WERI-Rb-1 (cell line): ENCODE measurements around the gene WDR44.
"Not testable (repeated sequence)": the region's sequence is repeated elsewhere in the genome, so short reads cannot be mapped to it uniquely, and the experiment has no call there.

ENCODE experiments used
- DNase-seq: peaks from one replicate; pipeline ENCODE4 v3.0.0-alpha.2; 2020
- H3K27ac ChIP-seq: fragments of 250-450 bp; sonication (Bioruptor Pico); 2 replicates; pipeline ENCODE4 v1.5.1; 2020; ENCODE audit warnings: mild to moderate bottlenecking, moderate library complexity
- H3K27me3 ChIP-seq: fragments of 250-450 bp; sonication (Bioruptor Pico); 2 replicates; pipeline ENCODE4 v1.5.1; 2021; ENCODE audit warnings: mild to moderate bottlenecking, low read depth, moderate library complexity; ENCODE audit not compliant: insufficient read depth, severe bottlenecking
- H3K36me3 ChIP-seq: fragments of 250-450 bp; sonication (Bioruptor Pico); 2 replicates; pipeline ENCODE4 v1.5.1; 2020; ENCODE audit warnings: mild to moderate bottlenecking, moderate library complexity
- H3K4me3 ChIP-seq: 2 replicates; pipeline ENCODE4 v1.5.1; 2011; ENCODE audit warnings: low read depth, mild to moderate bottlenecking, control low read depth, low read length
- H3K9me3 ChIP-seq: fragments of 250-450 bp; sonication (Bioruptor Pico); 2 replicates; pipeline ENCODE4 v1.5.1; 2021; ENCODE audit warnings: mild to moderate bottlenecking, moderate library complexity; ENCODE audit not compliant: severe bottlenecking
- CTCF ChIP-seq: IDR thresholded peaks from 2 replicates; pipeline ENCODE4 v1.5.1; 2011; ENCODE audit warnings: low read depth, mild to moderate bottlenecking, control low read depth, inconsistent platforms, low read length

Gene WDR44

DNA sequence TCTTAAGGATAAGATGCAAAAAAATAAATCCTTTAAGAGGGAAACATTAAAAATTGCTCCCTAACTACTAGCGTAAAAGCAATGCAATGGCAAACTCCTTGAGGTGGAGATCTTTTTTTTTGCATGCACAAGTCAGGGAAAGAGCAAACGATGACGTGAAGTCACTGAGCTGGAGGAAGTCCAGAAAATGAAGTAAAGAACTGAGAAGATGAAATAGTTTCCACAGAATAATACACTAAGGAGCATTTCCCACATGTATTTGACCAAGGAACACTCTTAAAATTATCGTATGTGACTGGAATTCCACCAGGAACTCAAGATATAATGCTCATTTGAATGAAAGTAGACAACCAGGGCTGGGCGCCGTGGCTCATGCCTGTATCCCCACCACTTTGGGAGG, 128.7 kb downstream of the WDR44 start:
- Histone ChIP-seq H3K4me3 (no peak overlapping the region), H3K9me3 (peaks cover 11% of the 10 kb centered on the region), H3K36me3 (no peaks in the 10 kb centered on the region), H3K27me3 (peaks cover 28% of the 10 kb centered on the region), H3K27ac (no peak overlapping the region)
- no peak for TF ChIP-seq CTCF
- no peak for DNase-seq

- no peak overlapping the region for H3K4me3 ChIP-seq
These were observed 130.0 kb downstream of the WDR44 start for GRCh38 chrX:118475903-118476302.

DNA sequence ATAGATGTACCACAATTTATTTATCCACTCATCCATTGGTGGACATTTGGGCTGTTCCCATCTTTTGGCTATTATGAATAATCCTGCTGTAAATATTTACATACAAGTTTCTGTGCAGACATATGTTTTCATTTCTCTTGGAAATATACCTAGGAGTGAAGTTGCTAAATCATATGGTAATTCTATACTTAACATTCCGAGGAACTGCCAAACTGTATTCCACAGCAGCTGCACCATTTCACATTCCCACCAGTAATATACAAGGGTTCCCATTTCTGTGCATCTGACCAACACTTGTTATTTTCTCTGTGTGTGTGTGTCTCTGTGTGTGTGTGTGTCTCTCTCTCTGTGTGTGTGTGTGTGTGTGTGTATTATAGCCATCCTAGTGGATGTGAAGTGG, 134.3 kb downstream of the WDR44 start:
- DNase-seq: no peak
- Histone ChIP-seq H3K9me3 (no peaks in the 10 kb centered on the region), H3K27ac (no peak overlapping the region), H3K27me3 (peaks cover 31% of the 10 kb centered on the region), H3K36me3 (no peaks in the 10 kb centered on the region), H3K4me3 (no peak overlapping the region)
- no peak for TF ChIP-seq CTCF

More at GRCh38 chrX:118475903-118476302, 130.0 kb downstream of the WDR44 start:
- no peak for TF ChIP-seq CTCF
- no peak for DNase-seq
- no peaks in the 10 kb centered on the region for H3K36me3 ChIP-seq
- H3K27me3 ChIP-seq: peaks cover 34% of the 10 kb centered on the region
- H3K9me3 ChIP-seq: peaks cover 2% of the 10 kb centered on the region
- no peak overlapping the region for H3K27ac ChIP-seq

DNA sequence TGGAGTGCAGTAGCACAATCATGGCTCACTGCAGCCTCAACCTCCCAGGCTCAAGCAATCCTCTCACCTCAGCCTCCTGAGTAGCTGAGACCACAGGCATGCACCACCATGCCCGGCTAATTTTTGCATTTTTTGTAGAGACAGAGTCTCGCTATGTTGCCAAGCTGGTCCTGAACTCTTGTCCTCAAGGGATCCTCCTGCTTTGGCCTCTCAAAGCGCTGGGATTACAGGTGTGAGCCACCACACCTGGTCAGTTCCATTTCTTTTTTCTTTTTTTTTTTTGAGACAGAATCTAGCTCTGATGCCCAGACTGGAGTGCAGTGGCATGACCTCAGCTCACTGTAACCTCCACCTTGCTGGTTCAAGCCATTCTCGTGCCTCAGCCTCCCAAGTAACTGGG, 136.5 kb downstream of the WDR44 start:
- not testable (repeated sequence) for DNase-seq, H3K4me3 ChIP-seq, H3K36me3 ChIP-seq, H3K27ac ChIP-seq, H3K9me3 ChIP-seq
- H3K27me3 ChIP-seq: peaks cover 21% of the 10 kb centered on the region

DNA sequence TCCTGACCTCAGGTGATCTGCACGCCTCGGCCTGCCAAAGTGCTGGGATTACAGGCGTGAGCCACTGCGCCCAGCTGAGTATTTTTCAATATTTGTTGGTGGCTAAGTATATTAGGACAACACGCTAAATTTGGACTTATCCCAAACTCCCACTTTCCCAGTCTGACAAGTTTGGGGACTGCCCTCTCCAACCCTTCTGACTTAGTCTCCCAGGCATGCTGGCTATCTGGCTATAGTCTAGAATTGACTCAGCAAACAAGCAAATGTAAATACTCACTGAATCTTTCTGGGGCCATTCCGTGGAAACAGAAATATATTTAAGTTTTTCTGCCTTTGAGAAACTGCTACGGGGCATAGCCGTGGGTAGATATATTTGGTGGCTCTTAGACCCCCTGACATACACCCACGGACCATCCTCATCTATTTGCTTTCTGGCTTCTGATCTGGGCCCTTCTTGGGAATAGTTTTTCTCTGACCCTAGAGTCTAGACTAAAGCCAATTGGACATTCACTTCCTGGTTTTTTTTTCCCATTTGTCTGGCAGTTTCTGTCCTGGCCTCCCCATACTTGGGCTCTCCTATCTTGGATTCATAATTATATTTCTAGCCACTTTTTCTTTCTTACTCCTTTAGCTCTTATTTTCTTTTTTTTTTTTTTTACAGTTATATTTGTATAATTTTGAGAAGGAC, 138.5 kb downstream of the WDR44 start:
- TF ChIP-seq CTCF: no peak
- H3K9me3 ChIP-seq: no peaks in the 10 kb centered on the region
- no peak for DNase-seq
- H3K4me3 ChIP-seq: no peak overlapping the region
- peaks cover 16% of the 10 kb centered on the region for H3K27me3 ChIP-seq
- H3K27ac ChIP-seq: no peak overlapping the region
- H3K36me3 ChIP-seq: no peaks in the 10 kb centered on the region

GRCh38 chrX:118486693-118487092, 140.8 kb downstream of the WDR44 start:
- H3K27ac ChIP-seq, DNase-seq, H3K36me3 ChIP-seq, H3K4me3 ChIP-seq, H3K9me3 ChIP-seq, H3K27me3 ChIP-seq: not testable (repeated sequence)

DNA sequence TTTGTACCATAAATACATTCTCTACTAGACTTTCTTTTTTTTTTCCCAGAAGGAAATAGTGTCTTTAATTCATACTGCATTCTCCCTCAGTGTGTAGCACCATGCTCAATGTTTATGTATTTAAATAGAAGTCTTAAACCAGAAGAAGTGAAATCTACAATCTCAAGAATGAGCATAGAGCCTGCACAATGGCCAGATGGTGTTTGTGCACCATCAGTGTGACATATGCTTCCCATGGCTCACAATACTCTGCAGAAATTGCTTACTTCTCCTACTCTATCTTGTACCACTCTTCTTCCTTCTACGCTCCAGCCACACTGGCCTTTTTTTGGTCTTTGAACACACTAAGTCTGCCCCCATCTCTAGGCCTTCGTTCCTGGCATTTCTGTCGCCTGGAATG, 147.1 kb downstream of the WDR44 start:
- no peak overlapping the region for H3K4me3 ChIP-seq
- TF ChIP-seq CTCF: no peak
- H3K9me3 ChIP-seq: no peaks in the 10 kb centered on the region
- no peak for DNase-seq
- no peak overlapping the region for H3K27ac ChIP-seq
- no peaks in the 10 kb centered on the region for H3K36me3 ChIP-seq
- H3K27me3 ChIP-seq: peaks cover 44% of the 10 kb centered on the region
